Epithelial cell of esophagus (primary cell): Measurements from ENCODE around the gene HECTD4.
A peak's percentile ranks its signal among the peaks of the same experiment; 100 is the strongest.

Experiments
- DNase-seq: peaks from one replicate; pipeline ENCODE4 v3.0.0; 2010; ENCODE audit warnings: low read depth
- H3K4me3 ChIP-seq: 2 replicates; pipeline ENCODE4 v1.5.1; 2011; ENCODE audit warnings: mild to moderate bottlenecking, low read length, control low read depth
- CTCF ChIP-seq: IDR thresholded peaks from 2 replicates; pipeline ENCODE4 v1.5.1; 2011; ENCODE audit warnings: low read depth, mild to moderate bottlenecking, low read length, control low read depth, inconsistent platforms; ENCODE audit not compliant: insufficient read depth; ENCODE audit errors: missing control alignments

The HECTD4 gene

GRCh38 chr12:112199136-112199535 lies 183.1 kb downstream of the HECTD4 start:
- DNase-seq: no peak
- no peak for TF ChIP-seq CTCF
- H3K4me3 ChIP-seq: no peak overlapping the region

- peak; percentile 78 for TF ChIP-seq CTCF
- peak; percentile 69 for DNase-seq
- H3K4me3 ChIP-seq: no peak overlapping the region
Measured at GRCh38 chr12:112198120-112198733, 184.0 kb downstream of the HECTD4 start.

- H3K4me3 ChIP-seq: no peak overlapping the region
- no peak for TF ChIP-seq CTCF
- DNase-seq: no peak
Measured at GRCh38 chr12:112196196-112196875, 185.9 kb downstream of the HECTD4 start.

GRCh38 chr12:112194601-112195247 lies 187.5 kb downstream of the HECTD4 start:
- no peak for DNase-seq
- no peak for TF ChIP-seq CTCF

GRCh38 chr12:112192475-112192874 lies 189.8 kb downstream of the HECTD4 start:
- no peak overlapping the region for H3K4me3 ChIP-seq
- TF ChIP-seq CTCF: no peak
- DNase-seq: no peak

More at GRCh38 chr12:112194601-112195247, 187.5 kb downstream of the HECTD4 start:
- H3K4me3 ChIP-seq: no peak overlapping the region

GRCh38 chr12:112191840-112192321 lies 190.3 kb downstream of the HECTD4 start:
- TF ChIP-seq CTCF: no peak
- no peak overlapping the region for H3K4me3 ChIP-seq
- peak; percentile 83 for DNase-seq
